Measurements from ENCODE around the gene KRTAP10-3.
"Not testable (repeated sequence)": the region's sequence is repeated elsewhere in the genome, so short reads cannot be mapped to it uniquely, and the experiment has no call there.

Gene KRTAP10-3

DNA sequence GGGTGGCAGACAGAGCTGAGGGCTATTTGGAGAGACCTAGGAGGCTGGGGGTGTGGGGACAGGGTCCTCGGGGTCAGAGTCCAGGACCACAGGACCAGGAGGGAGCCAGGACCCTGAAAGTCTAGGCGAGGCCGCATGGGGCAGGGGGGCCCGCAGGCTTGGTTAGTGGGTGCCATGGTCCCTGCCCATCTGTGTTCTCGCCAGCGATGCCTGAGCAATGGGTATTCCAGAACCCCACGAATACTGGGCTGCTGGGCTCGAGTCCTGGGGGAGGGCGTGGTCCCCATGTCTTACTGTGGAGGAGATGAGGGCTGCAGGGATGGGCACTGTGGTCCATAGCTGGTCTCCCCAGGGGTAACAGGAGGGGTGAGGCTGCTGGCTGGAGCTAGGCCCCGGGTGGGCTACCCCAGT lies 31.7 kb upstream of the KRTAP10-3 start:
- DNase-seq (ENCODE audit: low read depth, low spot score): no peak

DNA sequence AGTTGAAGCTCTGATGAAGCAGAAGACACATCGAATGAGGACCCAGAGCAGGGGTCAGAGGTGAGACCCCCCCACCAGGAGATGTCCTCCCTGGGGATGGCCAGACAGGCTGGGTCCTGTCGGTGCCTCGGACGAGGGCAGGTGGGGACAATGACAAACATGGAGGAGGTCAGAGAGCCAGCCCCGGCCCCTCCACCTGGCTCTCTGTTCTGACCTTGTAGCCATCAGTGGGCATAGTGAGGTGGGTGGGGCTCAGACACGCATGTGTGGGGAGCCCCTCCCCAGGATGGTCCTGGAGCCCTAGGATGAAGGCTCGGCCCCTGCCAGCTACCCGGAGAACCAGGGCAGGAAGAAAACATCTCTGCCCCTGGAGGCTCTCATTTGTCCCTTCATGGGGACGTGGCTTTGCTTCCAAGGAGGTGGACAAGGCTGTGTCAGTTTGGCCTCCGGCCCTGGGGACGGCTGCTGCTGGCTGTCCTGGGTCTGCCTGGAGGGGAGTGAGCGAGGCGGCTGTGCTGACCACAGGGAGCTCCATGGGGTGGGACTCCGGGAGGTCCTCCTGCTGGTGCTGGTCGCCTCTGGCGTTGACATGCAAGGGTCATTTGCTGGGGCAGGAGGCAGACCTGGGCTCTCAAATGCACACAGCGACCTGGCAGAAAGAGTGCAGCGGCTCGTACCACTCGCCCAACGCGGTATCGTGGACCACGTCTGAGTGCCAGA lies 31.2 kb upstream of the KRTAP10-3 start:
- DNase-seq (ENCODE audit: low read depth, low spot score): no peak

DNA sequence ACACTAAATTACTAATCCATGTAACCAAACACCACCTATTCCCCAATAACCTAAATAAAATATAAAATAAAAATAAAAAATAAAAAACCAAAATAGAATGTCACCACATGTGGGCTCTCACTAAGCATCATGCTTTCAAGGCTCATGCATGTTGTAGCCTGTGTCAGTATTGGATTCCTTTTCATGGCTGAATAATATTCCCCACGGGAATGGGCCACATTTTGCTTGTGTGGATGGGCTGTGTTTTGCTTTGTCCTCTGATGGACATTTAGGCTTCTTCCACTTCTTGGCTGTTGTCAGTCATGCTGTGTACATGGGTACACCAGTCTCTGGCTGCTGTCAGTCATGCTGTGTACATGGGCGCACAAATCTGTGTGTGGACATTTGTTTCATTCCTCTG lies 30.5 kb upstream of the KRTAP10-3 start:
- no peak for DNase-seq (ENCODE audit: low read depth, low spot score)

DNA sequence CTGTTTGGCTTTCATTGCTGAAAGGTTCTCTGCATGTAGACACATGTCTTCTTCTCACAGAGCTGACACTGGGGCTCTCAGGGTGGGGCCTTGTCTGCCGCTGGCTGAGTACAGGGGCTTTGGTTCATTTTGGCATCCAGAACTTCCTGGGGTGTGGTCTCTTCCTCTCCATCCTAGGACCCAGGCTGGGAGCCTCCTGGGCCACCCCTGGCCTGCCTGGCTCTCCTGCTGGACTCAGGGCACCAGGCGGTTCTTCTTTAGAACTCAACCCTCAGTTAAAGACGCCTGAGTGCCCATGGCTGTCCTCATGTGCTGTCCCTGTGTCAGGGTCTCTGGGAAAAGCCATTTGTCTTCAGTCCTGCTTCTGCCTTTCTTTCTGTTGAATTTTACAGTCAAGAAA lies 27.3 kb upstream of the KRTAP10-3 start:
- no peak for DNase-seq (ENCODE audit: low read depth, low spot score)

DNA sequence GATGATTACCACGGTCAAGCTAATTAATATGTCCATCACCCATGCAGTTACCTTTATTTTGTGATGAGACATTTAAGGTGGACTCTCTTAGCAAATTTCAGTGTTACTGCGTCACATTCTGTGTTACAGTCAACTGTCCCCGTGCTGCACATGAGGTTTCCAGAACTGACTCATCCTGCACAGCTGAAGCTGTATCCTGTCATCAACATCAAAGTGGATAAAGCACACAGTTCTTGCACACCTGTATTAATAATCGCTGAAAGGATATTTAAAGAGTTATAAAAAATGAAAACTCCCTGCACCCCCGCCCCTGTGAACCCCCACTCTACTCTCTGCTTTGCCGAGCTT lies 25.2 kb upstream of the KRTAP10-3 start:
- DNase-seq (ENCODE audit: low read depth, low spot score): no peak

DNA sequence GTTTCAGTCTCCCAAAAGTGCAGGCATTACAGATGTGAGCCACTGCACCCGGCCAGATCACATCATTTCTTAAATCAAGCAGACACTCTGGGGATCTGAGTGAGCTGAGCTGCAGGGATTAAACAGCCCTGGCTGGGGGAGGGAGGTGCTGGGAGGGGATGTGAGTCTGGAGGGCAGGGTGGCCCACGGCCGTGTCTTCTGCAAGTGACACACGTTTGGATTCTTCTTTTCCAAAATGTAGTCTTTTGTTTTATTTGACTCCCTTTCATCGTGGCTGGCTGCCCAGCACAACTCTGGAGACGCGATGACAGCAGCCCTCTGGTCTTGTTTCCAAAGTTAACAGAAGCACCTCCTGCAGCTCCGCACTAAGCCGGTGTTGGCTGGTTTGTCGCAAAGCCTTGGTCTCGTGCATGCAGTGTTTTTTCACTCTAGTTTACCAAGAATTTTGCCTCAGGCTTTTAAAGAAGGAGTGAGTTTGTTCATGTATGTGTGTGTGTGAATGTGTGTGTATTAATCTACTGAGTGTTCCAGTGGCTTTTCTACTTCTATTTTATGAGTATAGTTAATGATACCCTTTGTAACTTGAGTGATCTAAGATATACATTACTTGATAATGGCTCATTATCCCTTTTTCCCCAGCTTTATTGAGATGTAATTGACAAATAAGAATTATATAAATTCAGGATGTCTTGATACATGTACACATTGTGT lies 24.6 kb upstream of the KRTAP10-3 start:
- DNase-seq (ENCODE audit: low read depth, low spot score): no peak

DNA sequence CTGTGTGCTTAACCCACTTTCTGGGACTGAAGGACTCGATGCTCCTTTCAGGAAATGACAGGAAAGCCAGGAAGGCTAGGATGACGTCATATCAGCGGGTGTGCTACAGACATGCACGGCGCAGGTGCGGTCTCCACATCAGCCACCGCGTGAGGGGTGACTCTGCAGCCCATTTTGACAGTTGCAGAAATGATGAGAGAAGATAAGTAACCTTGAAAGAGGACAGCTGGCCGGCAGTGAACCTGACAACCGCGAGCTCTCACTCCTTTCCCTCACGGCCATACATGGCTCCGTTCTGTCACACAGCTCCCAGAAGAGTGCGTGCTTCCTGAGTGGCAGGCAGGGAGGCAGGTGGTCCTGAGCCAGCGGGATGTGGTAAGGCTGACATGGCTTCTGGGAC lies 23.5 kb upstream of the KRTAP10-3 start:
- DNase-seq (ENCODE audit: low read depth, low spot score): no peak

DNA sequence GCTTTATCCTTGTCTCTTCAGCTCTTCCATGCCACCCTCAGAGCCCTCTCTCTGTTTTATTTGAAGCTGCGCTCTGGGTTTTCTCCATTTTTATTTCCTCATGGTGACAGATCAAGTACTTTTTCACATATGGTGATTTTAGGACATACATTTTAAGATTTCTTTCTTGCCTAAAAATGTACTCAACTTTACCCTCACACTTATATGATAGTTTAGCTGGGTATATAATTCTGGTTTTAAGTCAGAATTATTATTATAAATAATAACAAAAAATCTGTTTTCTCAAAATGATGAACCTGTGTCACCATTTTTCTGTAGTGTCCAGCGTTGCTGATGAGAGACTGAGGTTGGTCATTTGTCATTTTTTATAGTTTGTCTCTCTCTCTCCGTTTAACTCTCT lies 22.6 kb upstream of the KRTAP10-3 start:
- no peak for DNase-seq (ENCODE audit: low read depth, low spot score)

DNA sequence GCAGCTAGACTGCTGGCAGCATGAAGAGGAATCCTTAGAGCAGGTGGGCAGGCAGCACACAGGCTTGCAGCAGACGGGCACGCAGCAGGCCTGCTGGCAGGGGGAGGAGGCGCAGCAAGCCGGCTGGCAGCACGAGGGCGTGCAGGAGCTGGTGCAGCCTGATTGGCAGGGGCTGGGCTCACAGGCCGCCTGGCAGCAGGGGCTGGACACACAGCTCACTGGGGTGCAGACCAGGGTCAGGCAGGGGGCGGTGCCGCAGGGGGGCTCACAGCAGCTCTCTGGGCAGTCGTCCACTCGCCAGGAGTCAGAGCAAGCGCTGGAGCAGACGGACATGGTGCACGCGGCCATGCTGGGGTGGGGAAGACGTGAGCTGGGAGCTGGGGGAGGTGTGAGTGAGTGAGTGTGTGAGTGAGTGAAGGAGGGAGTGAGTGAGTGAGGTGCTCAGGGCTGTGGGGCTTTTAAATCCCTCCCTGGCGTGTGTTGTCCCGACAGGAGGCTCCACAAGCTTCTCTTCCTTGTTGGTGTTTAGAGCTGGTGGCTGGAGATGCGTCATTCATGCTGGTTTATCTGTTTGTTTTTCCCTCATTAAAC lies 21.7 kb upstream of the KRTAP10-3 start, which contains the start of gene KRTAP10-5:
TSS of gene KRTAP10-5 (minus strand) at position 374 of the 591 bp plus-strand sequence. CDS start at position 348, 26 bp downstream.
- DNase-seq (ENCODE audit: low read depth, low spot score): not testable (repeated sequence)

DNA sequence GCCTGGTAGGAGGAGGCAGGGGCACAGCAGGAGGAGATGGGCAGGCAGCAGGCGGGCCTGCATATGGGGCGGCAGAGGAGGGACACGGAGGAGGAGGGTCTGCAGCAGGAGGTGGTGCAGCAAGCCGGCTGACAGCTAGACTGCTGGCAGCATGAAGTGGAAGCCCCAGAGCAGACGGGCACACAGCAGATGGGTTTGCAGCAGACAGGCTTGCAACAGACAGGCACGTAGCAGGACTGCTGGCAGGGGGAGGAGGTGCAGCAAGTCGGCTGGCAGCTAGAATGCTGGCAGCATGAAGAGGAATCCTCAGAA lies 21.2 kb upstream of the KRTAP10-3 start:
- DNase-seq (ENCODE audit: low read depth, low spot score): no peak

DNA sequence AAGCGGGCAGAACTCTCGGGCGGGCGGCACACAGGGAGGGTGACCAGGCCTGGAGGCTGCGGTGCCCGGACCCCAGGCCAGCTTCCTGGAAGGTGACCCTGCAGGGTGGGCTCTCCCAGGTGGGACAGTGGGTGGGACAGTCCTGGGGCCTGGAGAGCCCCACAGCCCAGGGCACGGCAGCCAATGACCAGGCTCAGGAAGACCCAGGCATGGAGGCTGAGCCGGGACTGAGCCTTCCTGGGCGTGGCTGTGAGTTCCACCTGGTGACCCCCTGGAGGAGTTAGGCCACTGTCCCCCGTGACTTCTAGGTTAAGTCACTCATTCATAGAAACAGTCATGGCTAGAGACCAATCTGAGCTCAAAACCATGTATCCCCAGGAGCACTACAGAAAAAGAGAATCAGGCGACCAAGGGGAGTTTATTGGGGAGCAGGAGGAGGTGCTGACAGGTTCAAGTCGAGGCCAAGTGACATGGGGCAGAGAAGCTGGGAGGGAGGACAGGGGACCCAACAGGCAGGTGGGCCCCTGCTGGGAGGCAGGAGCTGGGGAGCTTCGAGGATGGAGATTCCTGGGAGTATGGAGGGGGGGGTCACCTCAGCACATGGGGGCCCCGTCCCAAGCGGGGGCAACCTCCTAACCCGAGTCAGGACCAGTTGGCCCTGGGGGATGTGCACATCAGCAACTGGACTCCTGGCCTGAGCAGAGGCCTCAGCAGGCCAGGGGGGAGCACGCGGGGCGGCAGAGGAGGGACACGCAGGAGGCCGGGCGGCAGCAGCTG lies 20.6 kb upstream of the KRTAP10-3 start:
- no peak for DNase-seq (ENCODE audit: low read depth, low spot score)

DNA sequence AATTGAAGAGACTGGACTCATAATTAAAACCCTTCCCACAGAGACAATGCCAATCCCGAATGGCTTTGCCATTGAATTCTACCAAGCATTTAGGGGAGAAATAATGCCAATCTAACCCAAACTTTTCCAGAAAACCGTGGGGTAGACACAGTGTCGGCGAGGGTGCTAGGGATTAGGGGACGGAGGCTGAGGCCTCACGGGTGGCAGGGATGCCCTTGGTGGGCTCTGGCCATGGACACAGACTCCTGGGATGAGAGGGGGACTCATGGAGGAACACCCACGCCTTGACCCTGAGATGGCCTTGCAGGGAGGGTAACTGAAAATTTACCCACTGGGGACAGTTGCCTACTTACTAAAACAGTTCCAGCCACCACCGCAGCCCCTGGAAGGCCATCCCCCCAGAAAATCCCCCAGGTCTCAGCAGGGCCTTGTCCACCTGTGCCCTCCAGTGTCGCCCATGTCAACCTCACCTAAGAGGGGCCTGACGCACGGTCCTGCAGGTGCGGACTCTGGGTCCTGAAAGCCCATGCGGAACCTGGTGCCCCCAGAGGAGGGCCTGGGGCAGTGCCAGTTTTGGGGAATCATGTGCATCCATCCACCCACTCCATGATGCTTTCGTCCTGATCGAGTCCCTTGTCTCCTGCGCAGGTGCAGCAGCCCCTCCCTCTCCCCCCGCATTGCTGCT lies 19.9 kb upstream of the KRTAP10-3 start:
- DNase-seq (ENCODE audit: low read depth, low spot score): no peak

DNA sequence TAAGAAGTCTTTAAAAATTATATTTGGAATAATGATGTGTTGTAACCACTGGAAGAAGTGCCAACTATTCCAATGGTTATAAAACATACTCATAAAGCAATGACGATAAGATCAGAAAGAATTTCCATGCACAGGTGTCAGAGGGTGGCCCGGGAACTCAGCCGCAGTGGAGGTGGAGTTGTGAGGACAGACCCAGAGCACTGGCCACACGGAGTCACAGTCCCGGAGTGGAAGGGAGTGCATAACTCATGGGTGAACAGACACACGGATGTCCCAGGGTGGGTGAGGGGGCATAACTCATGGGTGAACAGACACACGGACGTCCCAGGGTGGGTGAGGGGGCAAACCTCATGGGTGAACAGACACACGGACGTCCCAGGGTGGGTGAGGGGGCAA lies 17.4 kb upstream of the KRTAP10-3 start:
- DNase-seq (ENCODE audit: low read depth, low spot score): no peak

DNA sequence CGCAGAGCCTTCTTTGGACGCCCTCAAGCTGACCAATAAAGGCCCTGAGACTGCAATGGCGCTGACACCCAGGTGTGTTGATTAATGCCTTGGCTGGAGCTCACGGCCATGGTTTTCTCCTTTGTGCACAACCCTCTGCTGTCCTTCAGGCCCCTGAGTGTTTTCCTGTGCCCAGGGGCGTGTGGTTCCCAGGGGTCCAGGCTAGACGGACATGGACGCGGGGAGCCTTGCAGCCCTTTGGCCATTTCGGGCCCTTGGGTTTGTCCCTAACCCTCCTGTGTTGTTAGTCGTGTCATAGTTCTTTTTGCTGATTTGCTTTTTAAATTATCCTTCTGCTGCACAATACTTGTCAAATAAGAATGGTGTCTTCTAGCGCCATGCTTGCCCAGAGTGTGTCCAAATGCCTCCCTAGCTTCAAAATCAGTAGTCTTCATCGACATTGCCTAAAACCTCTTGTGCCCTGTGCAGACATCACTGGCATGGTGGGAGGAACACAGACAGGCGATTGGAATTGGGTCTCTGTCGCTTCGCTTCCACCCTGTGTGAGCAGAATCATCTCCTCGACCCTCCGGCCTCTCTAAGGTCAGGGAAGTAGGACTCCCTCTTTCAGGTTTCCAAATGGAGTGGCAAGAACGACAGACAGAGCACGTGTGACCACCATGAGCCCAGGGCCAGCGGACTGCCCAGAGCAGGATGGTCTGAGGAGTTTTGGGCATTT lies 16.9 kb upstream of the KRTAP10-3 start:
- DNase-seq (ENCODE audit: low read depth, low spot score): no peak

DNA sequence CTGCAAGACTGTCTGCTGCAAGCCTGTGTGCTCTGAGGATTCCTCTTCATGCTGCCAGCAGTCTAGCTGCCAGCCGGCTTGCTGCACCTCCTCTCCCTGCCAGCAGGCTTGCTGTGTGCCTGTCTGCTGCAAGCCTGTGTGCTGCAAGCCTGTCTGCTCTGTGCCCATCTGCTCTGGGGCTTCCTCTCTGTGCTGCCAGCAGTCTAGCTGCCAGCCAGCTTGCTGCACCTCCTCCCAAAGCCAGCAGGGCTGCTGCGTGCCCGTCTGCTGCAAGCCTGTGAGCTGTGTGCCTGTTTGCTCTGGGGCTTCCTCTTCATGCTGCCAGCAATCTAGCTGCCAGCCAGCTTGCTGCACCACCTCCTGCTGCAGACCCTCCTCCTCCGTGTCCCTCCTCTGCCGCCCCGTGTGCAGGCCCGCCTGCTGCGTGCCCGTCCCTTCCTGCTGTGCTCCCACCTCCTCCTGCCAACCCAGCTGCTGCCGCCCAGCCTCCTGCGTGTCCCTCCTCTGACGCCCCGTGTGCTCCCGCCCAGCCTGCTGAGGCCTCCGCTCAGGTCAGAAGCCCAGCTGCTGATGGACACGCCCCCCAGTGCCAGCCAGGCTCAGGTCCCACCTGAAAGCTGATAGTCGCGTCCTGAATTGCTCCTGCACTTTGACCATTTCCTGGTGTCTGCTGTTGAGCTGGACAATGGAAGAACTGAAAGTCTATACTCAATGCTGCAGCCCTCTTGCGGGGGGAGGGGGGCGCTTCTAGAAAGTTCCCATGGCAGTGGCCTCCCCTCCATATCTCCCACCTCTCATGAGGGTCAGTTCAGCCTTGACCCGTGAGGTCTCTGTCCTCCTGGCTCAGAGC lies 16.1 kb upstream of the KRTAP10-3 start:
- no peak for DNase-seq (ENCODE audit: low read depth, low spot score)

DNA sequence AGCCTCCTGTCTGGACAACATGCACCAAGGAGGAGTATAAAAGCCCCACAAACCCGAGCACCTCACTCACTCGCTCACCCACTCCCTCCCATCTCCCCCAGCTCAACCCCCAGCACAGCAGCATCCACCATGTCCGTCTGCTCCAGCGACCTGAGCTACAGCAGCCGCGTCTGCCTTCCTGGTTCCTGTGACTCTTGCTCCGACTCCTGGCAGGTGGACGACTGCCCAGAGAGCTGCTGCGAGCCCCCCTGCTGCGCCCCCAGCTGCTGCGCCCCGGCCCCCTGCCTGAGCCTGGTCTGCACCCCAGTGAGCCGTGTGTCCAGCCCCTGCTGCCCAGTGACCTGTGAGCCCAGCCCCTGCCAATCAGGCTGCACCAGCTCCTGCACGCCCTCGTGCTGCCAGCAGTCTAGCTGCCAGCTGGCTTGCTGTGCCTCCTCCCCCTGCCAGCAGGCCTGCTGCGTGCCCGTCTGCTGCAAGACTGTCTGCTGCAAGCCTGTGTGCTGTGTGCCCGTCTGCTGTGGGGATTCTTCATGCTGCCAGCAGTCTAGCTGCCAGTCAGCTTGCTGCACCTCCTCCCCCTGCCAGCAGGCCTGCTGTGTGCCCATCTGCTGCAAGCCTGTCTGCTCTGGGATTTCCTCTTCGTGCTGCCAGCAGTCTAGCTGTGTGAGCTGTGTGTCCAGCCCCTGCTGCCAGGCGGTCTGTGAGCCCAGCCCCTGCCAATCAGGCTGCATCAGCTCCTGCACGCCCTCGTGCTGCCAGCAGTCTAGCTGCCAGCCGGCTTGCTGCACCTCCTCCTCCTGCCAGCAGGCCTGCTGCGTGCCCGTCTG lies 15.2 kb upstream of the KRTAP10-3 start, which contains the start of gene KRTAP10-4:
TSS of gene KRTAP10-4 (plus strand) at position 100 of the 827 bp plus-strand sequence. CDS start at position 130, 30 bp downstream.
- not testable (repeated sequence) for DNase-seq (ENCODE audit: low read depth, low spot score)

DNA sequence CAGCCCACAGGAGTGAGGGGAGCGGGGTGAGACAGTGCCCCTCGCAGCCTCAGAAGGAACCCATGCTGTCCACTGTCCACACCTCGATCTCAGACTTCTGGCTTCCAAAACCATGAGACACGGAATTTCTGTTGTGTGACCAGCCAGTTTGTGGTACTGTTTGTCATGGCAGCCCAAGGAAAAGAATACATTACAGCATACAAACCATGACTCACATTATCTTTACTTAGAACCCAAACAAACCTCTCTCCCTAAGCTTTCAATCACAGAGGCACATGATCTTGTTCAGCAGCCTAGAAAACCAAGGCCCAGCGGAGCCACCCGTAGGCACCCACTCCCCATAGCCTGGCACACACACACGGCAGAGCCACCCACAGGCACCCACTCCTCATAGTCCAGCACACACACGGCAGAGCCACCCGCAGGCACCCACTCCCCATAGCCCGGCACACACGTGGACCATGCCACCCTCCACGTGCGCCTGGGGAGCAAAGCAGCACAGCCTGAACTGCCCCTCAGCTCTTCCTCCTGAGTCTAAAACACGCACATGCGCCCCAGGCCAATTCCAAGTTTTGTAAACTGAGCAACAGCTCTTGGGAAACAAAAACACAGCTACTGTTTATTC lies 14.5 kb upstream of the KRTAP10-3 start:
- DNase-seq (ENCODE audit: low read depth, low spot score): peak; percentile 55

All from astrocyte of the hippocampus (primary cell).